HG03025 (cell line): ENCODE results near the gene DNAH6.

ENCODE experiments used
- ATAC-seq: cut with Tn5 transposase; IDR thresholded peaks from one replicate; pipeline ENCODE4 v1.9.1; 2021; ENCODE audit warnings: mild to moderate bottlenecking, moderate library complexity; ENCODE audit not compliant: unreplicated experiment, low FRiP score

Gene DNAH6

DNA sequence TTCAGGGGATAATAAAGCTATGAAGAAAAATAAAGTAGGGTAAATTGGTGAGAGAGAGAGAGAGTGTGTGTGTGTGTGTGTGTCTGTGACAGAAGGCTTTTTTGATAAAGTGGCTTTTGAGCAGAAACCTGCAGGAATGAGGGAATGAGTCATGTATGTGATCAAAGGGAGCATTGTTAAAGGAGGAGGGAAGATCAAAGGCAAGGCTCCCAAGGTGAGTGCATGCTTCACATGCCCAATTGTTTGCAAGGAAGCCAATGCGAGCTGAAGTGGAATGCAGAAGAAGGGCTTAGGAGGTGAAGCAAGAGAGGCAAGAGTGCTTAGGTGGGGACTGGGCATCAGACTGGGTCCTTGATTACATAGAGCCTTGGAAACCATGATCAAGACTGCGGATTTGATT is 96.8 kb downstream of the DNAH6 start:
- no peak for ATAC-seq

DNA sequence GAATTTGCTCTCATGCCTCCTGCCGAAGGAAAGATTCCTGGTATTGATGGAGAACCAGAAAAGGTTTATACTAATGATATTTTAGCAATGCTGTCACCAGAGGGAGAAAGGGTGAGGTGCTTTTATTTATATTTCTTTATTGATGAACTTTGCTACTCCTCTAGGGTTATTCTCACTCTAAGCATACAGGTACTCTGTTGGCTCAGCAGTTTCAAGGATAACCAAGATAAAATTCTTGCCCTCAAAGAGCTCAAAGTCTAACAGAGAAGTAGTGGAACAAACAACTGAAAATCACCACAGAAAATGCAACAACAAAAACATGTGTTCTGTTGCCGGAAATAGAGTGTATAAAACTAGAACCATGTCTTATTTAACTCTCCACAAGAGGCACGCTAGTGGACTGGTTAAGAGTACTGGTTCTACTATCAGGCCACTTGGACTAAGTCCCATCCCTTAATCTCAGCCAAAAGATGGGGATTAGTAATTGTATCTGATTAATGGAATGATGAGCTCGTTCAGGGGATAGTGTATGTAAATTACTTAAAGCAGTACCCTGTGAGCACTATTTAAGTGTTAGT is 103.6 kb downstream of the DNAH6 start:
- ATAC-seq: no peak

DNA sequence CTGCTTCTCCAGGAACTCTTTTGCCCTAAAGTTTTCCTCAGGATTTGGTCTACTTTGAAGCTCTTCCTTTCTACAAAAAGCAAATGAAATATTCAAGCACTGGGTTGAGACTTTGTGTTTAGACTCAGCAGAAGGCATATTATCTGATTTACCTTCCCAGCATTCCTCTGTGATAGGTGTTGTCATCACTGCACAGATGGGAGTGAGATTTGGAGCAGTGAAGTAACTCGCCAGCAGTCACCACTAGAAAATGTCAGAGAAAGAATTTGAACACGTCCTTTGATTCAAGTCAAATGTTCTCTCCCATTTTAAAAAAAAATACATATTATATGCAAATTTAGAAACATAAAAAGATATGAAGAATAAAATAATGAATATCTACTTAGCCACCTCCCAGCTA is 112.2 kb downstream of the DNAH6 start:
- ATAC-seq: no peak

GRCh38 chr2:84629550-84629949 is 113.3 kb downstream of the DNAH6 start:
- no peak for ATAC-seq

GRCh38 chr2:84631047-84631446 is 114.7 kb downstream of the DNAH6 start:
- ATAC-seq: no peak

GRCh38 chr2:84631985-84632384 is 115.7 kb downstream of the DNAH6 start:
- no peak for ATAC-seq

GRCh38 chr2:84636080-84636971 is 120.0 kb downstream of the DNAH6 start:
- ATAC-seq: no peak

GRCh38 chr2:84639751-84640150 is 123.5 kb downstream of the DNAH6 start:
- no peak for ATAC-seq

GRCh38 chr2:84640411-84640810 is 124.1 kb downstream of the DNAH6 start:
- ATAC-seq: no peak

DNA sequence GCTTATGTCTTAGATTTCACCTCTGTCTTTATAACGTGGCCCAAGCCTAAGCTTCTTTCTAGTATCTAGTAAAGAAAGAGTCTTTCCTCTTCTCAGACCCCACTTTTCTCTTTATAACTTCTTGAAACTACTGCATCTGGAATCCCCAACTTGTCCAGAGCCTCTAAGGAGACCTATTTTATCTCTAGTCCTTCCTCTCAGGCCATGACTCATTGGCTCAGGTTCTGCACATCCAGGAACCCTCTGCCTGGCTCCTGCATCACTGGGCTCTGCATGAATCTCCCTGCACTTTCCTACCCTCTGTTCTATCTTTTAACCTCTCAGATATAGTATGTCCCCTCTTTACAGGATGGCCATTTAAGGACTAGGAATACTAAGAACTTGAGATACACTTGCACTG is 124.7 kb downstream of the DNAH6 start:
- ATAC-seq: no peak

GRCh38 chr2:84643991-84644390 is 127.7 kb downstream of the DNAH6 start:
- ATAC-seq: no peak

GRCh38 chr2:84646514-84646913 is 130.2 kb downstream of the DNAH6 start:
- no peak for ATAC-seq

DNA sequence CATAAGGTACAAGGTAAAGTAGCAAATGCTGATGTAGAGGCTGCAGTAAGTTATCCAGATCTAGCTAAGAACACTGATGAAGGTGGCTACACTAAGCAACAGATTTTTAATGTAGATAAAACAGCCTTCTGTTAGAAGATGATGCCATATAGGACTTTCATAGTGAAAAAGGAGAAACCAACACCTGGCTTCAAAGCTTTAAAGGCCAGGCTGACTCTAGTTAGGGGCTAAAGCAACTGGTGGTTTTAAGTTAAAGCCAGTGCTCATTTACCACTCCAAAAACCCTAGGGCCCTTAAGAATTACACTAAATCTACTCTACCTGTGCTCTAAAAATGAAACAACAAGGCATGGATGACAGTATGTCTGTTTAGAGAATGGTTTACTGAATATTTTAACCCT is 131.0 kb downstream of the DNAH6 start:
- ATAC-seq: no peak

- no peak for ATAC-seq
Measured at GRCh38 chr2:84649058-84649457, 132.8 kb downstream of the DNAH6 start.

DNA sequence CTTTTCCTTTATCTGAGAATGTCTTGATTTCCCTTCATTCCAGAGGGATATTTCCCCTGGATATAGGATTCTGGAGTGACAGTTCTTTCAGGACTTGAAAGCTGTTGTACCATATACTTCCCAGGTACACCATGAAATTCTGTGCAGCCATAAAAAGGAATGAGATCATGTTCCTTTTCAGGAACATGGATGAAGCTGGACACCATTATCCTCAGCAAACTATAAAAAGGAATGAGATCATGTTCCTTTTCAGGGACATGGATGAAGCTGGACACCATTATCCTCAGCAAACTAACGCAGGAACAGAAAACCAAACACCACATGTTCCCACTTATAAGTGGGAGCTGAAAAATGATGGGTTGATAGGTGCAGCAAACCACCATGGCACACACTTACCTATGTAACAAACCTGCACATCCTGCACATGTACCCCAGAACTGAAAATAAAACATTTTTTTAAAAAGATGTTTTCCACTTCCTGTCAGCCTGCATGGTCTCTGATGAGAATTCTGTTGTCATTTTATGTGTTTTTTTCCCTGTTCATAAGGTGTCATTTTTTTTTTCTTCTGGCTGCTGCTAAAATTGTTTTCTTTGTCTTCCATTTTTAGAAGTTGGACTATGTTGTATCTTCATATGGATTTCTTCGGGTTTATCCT is 133.3 kb downstream of the DNAH6 start:
- no peak for ATAC-seq

DNA sequence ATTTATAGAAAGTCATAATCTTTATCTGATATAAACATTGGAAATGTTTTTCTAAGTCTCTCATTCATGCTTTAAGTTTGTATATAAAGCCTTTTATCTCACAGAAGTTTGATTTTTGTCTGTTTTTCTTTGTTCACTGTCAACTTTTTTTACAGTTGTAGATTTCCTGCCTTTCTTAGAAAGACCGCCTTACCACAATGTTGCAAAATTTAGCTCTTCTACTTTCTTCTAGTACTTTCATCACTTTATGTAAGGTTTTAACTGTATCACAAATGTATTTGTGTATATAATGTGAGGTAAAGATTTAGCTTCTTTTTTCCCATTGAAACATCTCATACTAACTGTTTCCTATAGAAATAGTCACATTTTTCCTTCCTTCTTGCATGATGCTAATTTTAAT is 136.1 kb downstream of the DNAH6 start:
- no peak for ATAC-seq

DNA sequence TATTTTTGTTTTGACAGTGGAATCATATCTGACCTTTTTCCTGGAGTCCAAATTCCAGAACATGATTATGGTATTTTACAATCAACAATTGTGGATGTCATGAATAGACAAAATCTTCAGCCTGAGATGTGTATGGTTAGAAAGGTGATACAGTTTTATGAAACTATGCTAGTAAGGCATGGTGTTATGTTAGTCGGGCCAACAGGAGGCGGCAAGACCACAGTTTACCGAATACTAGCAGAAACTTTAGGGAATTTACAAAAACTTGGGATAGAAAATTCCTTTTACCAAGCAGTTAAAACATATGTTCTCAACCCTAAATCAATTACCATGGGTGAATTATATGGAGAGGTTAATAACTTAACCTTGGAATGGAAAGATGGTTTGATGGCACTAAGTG is 137.0 kb downstream of the DNAH6 start:
- no peak for ATAC-seq

- ATAC-seq: no peak
Measured at GRCh38 chr2:84654414-84654813, 138.1 kb downstream of the DNAH6 start.

DNA sequence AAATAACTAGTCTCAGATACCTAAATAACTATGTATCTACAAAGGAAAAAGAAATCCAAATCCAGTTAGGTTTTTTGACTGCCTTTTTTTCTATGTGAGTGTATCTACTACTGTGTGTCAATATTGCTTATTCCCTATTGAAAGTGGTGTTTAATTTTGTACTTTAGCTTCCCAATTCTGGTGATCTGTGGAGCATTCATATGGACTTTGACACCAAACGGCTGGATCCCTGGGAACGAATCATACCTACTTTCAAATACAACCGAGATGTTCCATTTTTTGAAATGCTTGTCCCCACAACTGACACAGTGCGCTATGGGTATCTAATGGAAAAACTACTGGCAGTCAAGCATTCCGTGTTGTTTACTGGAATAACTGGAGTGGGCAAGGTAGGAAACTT is 152.8 kb downstream of the DNAH6 start:
- ATAC-seq: no peak

DNA sequence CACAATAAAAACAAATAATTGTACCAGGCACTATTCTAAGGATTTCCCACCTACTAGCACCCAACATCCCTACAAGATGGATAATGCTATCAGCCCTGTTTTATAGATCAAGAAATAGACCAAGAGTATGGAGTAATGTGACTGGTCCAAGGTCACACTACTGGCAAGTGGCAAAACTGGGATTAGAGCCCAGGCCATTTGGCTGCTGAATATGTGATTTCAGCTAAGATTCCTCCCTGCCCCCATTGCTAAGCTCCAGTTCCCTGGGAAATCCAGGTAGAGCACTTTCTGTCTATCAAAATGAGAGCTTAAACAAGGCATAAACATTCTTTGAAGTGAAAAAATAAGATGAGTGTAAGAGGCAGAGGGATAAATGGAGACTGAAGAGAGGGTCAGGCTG is 157.8 kb downstream of the DNAH6 start:
- ATAC-seq: no peak

DNA sequence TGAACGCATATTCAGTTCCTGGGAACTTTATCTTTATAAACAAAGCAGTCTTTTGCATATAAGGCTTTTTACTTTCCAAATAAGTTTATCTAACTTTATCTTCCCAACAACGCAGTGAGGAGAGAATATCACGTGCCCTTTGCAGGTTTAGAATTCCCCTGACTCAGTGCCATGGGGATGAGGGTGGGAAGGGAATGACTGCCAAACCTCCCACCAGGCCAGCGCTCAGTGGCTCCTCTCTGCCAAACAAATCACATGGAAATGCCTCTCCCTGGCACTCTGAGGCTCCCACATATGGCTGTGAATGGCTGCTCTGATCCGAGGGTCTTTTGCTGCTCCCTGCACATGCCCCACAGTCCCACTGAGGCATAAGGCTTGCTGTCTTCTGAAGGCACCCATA is 158.3 kb downstream of the DNAH6 start:
- ATAC-seq: no peak

DNA sequence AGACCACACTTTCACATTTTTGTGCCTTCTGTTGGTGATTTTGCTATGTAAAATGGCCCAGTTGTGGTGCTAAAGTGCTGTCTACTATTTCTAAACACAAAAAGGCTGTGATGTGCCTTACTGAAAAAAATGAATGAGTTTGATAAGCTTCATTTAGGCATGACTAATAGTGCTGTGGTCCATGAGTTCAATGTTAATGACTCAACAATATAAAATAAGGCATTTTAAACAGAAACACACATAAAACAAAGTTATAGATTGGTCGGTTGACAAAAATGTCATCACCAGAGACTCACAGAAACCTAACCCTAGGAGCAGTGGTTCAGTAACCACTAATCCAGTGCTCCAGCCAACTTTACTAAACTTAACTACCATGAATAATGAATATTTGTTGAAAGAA is 160.0 kb downstream of the DNAH6 start:
- no peak for ATAC-seq
